HepG2 (cell line): ENCODE data around the gene MYH15.

Experiments
- BHLHE40 ChIP-seq: IDR thresholded peaks from 2 replicates; pipeline ENCODE4 v1.6.1; 2011; ENCODE audit warnings: low read length, improper control_type of control experiment
- HDAC2 ChIP-seq: sonication (generic); formaldehyde crosslinking; IDR thresholded peaks from 2 replicates; pipeline ENCODE4 v1.4.0; 2020; ENCODE audit warnings: missing genetic modification reagents
- JUN ChIP-seq: sonication (generic); formaldehyde crosslinking; IDR thresholded peaks from 2 replicates; pipeline ENCODE4 v1.4.0; 2020; ENCODE audit warnings: mild to moderate bottlenecking, missing genetic modification reagents
- REL ChIP-seq: sonication (generic); formaldehyde crosslinking; conservative IDR thresholded peaks from 2 replicates; pipeline ENCODE4 v1.8.0; 2022; ENCODE audit warnings: mild to moderate bottlenecking, missing genetic modification reagents, moderate library complexity
- ZNF597 ChIP-seq: sonication (generic); formaldehyde crosslinking; IDR thresholded peaks from 2 replicates; pipeline ENCODE4 v1.5.0; 2020; ENCODE audit warnings: missing genetic modification reagents
- ZNF674 ChIP-seq: sonication (generic); formaldehyde crosslinking; IDR thresholded peaks from 2 replicates; pipeline ENCODE4 v1.5.0; 2020; ENCODE audit warnings: low read depth, mild to moderate bottlenecking, missing genetic modification reagents

GRCh38 chr3:108430540-108430939 lies 79.9 kb downstream of the MYH15 start:
- TF ChIP-seq ZNF597 (no peak), BHLHE40 (no peak), HDAC2 (CRISPR knock-in tag) (no peak), ZNF674 (no peak), JUN (CRISPR knock-in tag) (no peak), REL (CRISPR knock-in tag) (no peak)
